Activated T-cell treated with anti-CD3 and anti-CD28 coated beads for 4 hours (primary cell): ENCODE measurements around the gene GOLGA6L7.
"Not testable (repeated sequence)": the region's sequence is repeated elsewhere in the genome, so short reads cannot be mapped to it uniquely, and the experiment has no call there.

ENCODE experiments used
- DNase-seq: peaks from one replicate; pipeline ENCODE4 v3.0.0-alpha.2; 2020

The GOLGA6L7 gene

GRCh38 chr15:28848521-28848920, at the start of gene GOLGA6L7:
Gene GOLGA6L7, minus strand, starts transcription at chr15:28848644. Its CDS starts 95 bp downstream, at chr15:28848549.
- not testable (repeated sequence) for DNase-seq

DNA sequence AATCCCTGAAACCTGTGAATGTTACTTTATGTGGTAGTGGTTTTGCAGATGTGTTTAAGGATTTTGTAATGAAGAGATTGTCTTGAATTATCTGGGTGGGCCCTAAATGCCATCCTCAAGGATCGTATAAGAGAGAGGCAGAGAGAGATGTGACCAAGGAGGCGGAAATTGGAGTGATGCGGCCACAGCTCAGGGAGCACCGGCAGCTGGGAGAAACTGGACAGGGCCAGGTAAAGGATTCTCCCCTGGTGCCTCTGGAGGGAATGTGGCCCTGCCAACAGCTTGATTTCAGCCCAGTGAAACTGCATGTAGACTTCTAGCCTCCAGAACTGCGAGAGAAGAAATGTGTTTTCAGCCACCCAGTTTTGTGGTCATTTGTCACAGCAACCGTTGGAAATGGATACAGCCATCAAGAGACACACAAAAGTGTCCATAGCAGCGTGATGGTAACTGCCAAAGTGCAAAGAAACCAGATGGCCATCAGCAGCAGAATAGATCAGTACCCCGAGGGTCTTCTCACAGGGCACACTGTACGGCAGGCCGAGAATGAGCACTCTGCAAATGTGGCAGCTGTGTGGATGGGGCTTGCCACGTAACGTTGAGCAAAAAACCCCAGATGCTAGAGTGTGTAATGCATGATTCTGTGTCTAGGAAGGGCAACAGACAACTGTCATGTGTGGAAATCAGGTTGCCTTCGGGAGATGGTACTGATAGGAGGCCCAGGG, 49.6 kb upstream of the GOLGA6L7 start:
- no peak for DNase-seq

DNA sequence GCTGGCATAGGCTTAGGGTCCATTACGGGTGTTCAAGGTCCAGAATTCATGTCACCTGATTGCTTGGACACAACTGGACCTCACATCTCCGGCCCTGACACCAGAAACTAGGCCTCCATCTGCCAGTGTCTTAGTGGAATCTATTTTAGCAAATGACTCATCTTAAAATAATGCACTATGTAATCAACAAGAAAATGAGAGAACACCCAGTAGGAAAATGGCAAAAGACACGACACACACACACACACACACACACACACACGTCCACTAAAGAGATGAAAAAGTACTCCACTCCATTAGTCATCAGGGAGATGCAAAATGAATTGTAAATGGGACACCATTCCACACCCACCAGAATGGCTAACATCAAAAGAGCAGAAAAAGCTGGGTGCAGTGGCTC, 48.5 kb upstream of the GOLGA6L7 start:
- DNase-seq = no peak

GRCh38 chr15:28895566-28895965, 47.1 kb upstream of the GOLGA6L7 start:
- DNase-seq = no peak

- no peak for DNase-seq
These were observed 46.7 kb upstream of the GOLGA6L7 start for GRCh38 chr15:28895146-28895545.

DNA sequence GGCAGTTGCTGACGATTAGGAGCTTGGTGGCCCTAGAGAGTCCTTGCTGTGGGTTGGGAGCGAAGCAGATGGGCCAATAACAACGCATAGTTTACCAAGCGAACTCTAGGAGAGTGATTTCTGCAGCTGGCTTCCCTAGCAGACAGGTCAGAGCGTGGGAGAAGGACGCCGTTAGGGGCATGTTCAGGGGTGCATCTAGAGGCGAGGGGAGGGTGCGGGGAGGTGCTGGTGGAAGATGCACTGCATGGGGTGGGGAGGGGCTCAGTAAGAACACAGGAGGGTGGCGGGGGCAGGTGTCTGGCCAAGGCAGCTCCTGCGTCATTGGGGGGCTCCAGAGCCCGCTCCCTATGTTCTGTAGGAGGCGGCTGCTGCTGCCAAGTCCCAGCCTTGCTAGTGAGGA, 46.2 kb upstream of the GOLGA6L7 start:
- DNase-seq = no peak

DNA sequence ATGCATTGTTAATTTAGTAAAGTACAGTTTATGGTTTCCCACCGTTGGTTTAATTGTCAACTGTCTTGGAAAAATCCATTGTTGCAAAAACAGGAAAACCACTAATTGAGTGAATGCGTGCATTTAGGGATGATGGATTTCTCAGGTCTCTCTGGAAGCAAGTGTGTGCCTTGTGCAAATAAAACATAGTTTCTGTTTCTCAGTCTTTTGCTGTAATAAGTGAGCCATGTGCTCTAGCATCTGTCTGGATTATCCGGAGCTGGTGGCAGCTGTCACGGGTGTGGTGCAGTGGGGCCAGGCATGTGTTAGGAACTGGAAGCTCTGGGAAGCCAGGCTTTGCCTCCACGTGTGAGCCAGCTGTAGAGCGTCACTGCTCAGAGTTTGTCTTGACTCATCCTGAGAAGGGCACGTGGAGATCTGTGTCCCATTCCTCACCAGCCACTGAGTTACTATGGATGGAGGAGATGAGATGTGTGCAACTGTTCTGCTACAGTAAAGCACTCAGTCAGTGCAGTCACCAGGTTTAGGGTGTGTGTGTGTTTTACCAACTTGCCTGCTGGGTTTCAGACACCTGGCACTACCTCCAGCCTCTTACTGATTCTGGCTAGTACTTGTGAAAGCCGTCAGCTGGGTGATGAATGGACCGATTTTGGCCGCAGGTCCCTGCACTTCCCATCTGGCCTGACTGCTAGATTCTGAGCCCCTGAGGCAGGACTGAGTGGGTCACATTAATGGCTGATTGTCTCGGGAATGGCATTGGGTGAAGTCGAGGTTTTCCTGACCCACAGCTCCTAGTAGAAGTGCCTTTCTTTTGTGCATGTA, 44.6 kb upstream of the GOLGA6L7 start:
- no peak for DNase-seq

- DNase-seq = no peak
These were observed 43.1 kb upstream of the GOLGA6L7 start for GRCh38 chr15:28891588-28891987.

DNA sequence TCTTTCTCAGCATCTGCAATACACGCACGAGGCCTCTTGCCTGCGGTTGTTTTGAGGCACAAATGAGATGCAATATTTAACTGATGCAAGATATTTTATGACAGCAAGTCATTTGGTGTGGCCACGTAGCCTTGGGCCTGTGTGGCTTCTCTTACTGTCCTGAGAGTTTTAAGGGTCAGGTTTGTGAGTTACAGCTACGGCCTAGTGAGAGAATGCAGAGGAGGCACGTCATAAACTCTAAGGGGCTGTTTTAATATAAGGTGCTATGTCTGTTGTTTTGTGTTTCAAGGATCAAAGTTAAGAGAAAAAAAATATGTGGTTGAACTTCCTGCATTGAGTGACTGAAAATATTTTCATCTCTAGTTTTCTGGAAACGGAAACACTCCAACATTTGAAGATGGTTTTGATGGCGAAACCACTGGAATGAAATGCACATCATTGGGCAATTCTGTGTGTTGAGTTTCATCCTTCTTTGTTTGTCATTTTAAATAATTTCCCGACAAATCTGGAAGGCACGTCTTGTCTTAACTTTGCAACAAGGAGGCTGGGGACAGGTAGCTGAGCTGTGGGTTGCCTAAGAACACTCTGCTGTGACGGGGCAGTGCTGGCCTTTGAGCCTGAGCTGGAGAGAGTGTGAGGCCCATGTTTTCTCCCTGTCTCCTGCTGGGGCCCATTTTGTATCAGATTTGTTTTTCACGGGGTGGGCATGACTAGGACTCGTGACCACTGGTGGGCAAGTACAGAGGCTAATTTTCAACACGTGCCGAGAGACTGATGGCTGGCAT, 42.5 kb upstream of the GOLGA6L7 start:
- DNase-seq = no peak

GRCh38 chr15:28890291-28890690, 41.8 kb upstream of the GOLGA6L7 start:
- not testable (repeated sequence) for DNase-seq

GRCh38 chr15:28889871-28890270, 41.4 kb upstream of the GOLGA6L7 start:
- not testable (repeated sequence) for DNase-seq

DNA sequence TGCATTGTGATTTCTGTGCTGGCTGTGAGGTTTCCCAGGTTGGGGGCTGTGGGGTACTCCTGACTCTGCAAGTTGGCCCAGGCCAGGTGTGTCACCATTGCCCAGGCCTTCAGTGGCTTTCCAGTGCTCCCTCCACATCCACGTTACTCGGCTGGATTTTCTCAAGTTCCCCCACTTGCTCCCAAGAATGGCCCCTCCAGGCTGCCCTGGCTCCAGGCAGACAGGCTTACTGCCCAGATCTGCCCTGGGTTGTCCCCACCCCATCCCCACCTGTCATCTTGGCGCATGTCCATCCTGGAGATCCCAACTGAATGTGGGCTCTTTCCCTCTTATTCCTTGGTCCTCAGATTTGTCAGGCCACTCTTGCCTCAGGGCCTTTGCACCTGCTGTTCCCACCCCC, 40.9 kb upstream of the GOLGA6L7 start:
- DNase-seq = no peak

GRCh38 chr15:28888900-28889299, 40.5 kb upstream of the GOLGA6L7 start:
- DNase-seq = no peak

- DNase-seq = no peak
These were observed 40.0 kb upstream of the GOLGA6L7 start for GRCh38 chr15:28888302-28888894.

DNA sequence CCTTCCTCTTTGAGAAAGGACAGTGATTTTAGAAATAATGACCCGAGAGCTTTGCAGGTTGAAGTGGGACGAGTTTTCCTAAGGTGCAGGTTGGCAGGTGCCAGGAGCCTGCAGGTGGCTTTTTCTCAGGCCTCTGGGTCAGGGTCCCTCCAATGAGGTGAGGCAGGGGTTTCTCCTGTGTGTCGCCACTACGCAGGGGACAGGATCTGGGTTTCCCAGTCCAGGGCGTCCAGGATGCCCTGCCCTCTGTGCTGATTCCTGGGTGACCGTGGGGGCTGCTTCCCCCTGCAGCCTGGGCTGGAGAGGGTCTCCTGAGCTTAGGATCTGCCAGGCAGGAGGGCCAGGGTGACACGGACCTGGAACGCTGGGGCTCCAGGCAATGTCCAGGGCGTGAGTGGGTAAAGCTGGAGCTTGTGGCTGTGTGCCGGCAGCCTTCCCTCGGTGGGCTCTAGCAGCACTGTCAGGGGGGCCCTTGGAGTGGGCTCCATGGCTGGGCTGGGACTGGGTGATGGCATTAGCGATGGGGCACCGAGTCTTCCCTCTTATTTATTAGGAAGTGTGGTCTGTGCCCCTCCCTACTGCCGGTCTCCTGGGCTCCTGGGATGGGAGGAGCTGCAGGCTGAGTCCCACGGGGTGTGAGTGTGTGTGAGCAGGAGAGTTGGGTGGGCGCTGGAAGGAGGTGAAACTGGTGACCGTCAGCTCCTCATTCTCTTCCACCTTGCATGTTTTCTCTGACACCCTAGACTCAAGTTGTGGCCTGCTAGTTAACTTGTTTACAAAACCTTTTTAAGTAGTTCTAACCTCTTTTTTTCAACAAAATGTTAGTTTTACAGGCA, 39.1 kb upstream of the GOLGA6L7 start:
- DNase-seq = no peak

DNA sequence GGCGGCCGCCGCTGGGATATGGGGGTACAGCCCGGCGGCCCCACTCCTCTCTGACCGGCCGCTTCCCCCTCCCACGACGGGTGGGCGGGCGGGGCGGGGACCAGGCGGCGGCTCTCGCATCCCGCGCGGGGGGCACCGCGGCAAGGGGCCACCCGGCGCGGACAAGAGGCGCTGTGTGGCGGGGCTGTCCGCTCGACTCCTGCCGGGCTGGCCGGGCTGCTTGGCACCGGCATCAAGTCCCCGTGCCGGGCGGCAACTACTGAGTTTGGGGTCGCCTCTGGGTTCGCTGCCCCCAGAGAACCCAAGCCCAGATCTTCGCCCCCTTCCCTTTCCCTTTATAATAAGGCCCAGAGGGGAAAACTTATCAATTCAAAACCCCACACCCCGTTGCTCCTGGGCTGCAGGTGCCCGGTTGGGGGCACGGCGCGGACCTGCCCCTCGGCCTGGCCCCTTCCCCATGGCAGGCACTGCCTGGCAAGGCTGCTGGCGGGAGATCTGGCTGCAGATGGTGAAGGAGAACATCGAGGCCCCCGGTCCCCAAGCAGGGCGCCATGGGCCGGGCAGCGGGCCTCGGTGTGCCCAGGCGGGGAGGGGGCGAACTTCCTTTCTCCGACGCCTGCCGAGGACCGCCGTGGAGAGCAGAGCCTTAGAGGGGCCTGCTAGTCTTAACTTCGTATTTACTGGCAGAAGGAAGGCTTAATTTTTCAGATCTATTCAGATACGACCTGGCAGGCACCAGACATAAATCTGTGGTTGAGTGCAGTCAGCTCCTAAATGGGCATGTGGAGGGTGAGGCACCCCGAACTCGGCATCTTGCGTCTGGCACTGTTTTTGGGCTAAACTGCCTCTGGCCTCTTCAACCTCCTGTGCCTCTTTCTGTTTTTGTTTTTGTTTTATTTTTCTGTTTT, 38.2 kb upstream of the GOLGA6L7 start:
- DNase-seq = no peak

DNA sequence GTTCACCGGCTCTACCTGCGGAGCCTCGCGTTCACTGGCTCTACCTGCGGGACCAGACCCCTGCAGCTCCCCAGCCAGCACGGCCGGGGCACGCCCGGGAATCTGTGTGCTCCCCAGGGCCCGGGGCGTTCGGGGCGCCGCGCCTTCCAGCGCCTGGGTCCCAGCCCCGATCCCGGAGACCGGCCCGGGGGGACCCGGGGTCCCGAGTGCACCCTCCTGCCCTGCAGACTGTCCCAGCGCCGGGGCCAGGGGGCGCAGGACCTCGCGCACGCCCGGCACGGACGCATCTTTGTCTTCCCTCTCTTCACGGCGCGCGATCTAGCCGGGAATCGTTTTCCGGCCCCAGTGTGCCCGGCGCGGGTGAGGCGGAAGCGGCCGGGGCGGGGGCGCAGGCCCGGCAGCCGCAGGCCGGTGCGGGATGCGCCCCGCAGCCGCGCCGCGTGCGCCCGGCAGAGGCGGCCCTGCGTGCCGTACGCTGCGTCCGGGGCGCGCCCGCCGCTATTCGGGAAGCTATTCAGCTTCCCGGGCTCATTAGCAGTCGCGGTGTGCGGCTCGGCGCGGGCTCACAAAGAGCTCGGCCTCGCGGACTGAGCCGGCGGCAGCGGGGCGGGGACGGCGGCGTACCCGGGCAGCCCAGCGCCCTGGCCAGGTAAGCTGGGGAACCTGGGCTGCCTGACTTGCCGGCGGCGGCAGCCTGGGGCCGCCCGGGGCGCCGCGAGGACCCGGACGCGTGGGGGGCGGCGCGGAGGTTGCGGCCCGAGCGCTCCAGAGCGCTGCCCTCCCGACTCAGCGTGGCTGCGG, 37.4 kb upstream of the GOLGA6L7 start, which contains the start of gene APBA2:
Gene APBA2, plus strand, starts transcription at position 345 of the 801 bp plus-strand sequence. CDS start 167,911 bp downstream, outside the sequence.
- peak; percentile 36 for DNase-seq

GRCh38 chr15:28885128-28885629, 36.7 kb upstream of the GOLGA6L7 start:
- DNase-seq = no peak

GRCh38 chr15:28884151-28884940, 35.9 kb upstream of the GOLGA6L7 start:
- no peak for DNase-seq
